HK-2 (cell line): Measurements from ENCODE around the gene ATRNL1.
A peak's percentile ranks its signal among the peaks of the same experiment; 100 is the strongest.

Source experiments
- DNase-seq: peaks from one replicate; pipeline ENCODE4 v3.0.0-alpha.2; 2018; ENCODE audit not compliant: unreplicated experiment

The ATRNL1 gene, protein sequence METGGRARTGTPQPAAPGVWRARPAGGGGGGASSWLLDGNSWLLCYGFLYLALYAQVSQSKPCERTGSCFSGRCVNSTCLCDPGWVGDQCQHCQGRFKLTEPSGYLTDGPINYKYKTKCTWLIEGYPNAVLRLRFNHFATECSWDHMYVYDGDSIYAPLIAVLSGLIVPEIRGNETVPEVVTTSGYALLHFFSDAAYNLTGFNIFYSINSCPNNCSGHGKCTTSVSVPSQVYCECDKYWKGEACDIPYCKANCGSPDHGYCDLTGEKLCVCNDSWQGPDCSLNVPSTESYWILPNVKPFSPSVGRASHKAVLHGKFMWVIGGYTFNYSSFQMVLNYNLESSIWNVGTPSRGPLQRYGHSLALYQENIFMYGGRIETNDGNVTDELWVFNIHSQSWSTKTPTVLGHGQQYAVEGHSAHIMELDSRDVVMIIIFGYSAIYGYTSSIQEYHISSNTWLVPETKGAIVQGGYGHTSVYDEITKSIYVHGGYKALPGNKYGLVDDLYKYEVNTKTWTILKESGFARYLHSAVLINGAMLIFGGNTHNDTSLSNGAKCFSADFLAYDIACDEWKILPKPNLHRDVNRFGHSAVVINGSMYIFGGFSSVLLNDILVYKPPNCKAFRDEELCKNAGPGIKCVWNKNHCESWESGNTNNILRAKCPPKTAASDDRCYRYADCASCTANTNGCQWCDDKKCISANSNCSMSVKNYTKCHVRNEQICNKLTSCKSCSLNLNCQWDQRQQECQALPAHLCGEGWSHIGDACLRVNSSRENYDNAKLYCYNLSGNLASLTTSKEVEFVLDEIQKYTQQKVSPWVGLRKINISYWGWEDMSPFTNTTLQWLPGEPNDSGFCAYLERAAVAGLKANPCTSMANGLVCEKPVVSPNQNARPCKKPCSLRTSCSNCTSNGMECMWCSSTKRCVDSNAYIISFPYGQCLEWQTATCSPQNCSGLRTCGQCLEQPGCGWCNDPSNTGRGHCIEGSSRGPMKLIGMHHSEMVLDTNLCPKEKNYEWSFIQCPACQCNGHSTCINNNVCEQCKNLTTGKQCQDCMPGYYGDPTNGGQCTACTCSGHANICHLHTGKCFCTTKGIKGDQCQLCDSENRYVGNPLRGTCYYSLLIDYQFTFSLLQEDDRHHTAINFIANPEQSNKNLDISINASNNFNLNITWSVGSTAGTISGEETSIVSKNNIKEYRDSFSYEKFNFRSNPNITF (N-terminal part only)

DNA sequence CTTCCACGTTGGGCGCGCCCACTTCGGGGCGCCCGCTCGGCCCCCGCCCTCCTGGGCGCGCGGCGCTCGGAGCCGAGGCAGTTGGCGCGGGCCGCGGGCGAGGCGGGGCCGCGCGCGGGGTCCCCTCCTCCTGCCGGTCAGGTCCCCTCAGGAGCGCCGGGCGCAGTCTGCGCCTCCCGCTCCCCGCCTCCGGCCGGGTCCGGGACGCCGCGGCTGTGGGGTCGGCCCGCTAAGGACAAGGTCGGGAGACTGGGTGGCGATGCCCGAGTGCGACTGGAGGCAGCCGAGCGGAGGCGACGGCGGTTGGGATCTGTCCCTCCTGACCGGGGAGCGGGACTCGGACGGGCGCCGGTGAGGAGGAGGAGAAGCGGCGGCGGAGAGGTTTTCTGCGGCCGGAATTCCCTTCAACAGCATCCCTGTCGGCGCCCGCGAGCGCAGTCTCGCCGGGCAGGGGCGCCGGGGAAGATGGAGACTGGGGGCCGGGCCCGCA is at the start of gene ATRNL1:
TSS of gene ATRNL1 (plus strand) at position 80 of the 490 bp plus-strand sequence. CDS start at position 466, 386 bp downstream.
- DNase-seq: peak; percentile 61

DNA sequence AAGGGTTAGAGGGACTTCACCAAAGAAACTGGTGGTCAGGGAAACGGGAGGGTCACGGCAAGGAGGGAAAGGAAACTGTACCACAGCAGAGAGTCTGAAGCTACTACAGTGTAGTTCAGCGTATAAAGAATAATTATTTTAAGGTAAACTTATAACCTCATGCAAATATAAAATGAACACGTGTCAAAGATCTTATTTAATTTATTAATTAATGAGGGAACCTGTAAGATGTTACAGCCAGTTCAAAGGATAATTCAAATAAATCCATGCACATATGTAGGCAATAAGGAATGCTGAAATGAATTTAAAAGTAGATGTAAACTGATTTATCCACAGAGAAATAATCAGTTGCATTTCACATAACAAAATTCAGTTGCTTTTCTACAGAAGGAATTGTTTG is 49.4 kb upstream of the ATRNL1 start:
- no peak for DNase-seq

DNA sequence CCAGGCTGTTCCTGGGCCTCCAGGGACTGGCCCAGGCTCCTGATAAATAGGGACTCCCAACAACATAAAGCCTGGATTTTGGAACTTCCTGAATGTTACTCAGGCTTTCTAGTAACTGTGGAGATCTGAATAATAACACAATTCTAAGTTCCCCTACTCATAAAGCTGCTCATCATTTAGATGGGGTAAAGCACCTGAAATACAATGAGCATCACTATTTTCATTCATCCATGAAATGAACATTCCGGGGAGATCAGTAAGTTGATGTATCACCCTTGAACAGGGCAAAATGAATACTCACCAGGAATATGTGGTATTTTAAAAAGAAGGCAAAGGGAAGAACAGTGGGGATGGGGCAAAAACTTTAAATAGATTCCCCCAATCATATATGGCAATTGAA is 48.3 kb upstream of the ATRNL1 start:
- no peak for DNase-seq

DNA sequence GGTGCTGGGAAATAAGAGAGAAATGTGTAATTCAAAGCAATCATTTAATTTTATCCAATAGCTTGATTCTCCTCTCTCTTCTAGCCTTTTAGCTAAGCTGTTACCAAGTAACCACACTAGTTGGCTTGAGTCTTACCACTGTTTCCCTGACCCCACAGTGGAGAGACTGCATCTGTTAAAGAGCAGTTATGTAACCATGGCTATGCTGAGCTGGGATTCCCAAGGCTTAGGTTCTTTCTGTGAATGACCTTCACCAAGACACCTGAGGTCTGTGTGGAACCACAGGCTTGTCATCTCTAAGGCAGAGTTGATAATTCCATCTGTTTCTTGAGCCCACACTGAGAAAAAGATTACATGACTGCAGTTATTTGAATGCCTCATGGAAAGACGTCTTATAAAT is 47.7 kb upstream of the ATRNL1 start:
- DNase-seq: no peak

DNA sequence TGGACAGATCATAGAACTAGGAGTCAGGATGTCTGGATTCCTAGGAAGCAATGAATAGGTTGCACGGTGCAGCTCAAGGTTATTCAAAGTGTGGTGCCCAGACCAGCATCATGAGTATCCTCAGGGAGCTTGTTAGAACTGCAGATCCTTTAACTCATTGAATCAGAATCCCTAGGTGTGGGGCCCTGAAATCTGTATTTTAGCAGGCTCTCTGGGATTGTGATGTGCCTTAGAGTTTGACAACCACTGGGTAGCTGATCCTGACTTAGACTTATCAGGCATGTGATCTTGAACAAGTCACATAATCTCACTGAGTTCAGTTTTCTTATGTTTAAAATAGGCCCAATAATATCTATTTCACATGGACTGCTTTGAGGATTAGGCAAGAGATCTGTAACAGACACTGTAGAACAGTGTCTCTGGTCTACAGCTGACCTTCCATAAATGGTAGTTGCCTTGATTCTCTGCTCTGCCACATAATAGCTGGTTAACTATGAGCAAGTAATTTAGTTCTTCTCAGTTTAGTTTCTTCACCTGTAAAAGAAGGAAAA is 46.4 kb upstream of the ATRNL1 start:
- DNase-seq: no peak

DNA sequence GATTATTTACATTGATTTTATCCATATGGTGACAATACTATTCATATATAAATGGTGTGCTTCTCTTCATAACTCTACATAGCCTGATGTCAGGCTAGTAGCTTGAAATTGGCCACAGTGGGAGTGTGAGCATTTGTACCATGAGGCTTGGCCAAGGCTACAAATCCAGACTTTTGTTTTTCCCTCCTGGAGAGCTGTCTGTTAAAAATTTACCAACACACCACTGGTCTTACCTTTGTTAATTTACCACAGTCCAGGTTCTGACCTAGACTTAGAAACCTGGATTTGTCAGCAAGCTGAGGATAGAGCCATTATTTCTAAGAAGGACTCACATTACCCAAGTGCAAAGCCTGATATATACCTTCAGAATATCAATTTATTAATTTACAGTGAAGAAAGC is 45.5 kb upstream of the ATRNL1 start:
- no peak for DNase-seq

DNA sequence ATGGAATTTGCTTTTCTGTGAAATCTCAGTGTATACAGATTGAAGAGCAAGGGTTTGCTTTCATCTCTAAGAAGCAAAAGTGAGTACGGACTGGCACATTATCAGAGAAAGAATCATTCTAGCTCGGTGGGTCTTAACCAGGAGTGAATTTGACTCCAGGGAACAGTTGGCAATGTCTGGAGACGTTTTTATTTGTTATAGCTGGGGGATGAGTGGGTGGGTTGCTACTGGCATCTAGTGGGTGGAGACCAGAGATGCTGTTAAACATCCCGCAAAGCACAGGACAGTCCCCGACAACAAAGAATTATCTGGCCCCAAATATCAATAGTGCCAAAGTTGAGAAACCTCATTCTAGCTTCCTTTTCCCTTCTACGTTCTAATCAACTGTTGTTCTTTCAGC is 43.8 kb upstream of the ATRNL1 start:
- DNase-seq: no peak

DNA sequence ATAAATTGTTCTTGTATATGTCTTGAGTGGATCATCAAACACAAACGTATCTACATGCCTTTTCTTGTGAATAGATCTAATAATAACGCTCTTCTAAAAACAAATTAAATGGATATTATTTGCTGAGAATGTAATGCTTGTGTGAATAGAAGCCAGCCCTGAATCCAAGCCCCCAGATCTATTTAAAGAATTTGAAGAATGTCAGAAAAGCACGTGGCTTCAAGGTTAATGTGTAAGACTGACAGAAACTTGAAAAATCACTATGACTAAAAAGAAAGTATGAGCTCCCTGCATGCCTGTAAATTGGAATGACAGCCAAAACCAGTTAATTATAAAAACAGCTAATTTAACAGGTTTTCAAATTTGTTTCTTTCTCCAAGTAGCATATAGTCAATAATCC is 43.2 kb upstream of the ATRNL1 start:
- DNase-seq: no peak

DNA sequence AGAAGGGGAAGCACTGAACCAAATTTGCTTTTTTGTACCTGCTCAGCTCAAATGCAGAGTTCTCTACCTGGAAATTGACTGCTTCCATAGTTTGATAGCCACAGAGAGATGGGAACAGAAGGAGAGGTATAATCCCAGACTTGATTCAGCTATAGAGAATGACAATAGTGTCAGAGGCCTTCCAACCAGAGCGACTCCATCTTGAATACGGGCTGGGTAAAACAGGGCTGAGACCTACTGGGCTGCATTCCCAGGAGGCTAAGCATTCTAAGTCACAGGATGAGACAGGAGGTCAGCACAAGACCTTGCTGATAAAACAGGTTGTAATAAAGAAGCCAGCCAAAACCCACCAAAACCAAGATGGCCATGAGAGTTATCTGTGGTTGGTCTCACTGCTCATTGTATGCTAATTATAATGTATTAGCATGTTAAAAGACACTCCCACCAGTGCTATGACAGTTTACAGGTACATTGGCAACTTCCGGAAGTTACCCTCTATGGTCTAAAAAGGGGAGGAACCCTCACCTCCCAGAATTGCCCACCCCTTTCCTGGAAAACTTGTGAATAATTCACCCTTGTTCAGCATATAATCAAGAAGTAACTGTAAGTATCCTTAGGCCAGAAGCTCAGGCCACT is 42.7 kb upstream of the ATRNL1 start:
- no peak for DNase-seq

DNA sequence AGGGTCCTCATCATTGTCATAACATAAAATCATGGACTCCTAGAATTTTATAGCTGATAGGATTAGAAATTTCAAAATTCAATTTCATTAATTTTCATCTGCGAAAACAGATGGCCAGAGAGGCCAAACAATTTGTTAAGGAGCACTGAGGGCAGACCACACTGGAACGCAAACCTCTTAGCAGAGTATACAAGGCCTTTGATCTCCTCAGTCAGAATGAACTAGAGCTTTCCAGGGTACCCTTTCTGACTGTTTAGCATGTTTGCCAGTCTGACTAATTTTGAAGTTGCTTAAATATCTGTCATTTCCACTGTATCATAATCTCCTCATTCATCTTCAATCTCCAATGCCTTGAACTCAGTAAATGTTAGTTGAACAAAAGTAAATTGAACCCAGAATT is 41.9 kb upstream of the ATRNL1 start:
- DNase-seq: no peak

DNA sequence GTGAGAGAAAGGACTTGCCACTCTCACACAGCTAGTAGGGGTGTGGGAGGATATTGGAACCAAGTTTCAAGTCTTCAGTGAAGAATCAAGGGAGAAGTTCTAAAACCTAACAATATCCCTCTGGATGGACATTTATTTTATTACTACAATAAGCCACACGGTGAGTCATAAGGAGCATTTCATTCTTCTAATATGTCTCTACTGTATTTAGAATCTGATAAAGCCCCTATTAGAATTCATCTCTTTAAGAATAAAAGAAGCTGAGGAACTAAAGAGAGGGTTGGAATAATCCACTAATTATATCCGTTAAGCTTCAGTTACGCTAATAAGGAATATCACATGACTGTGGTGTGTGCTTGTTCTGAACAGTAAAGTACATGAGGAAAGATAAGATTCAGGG is 40.9 kb upstream of the ATRNL1 start:
- no peak for DNase-seq

DNA sequence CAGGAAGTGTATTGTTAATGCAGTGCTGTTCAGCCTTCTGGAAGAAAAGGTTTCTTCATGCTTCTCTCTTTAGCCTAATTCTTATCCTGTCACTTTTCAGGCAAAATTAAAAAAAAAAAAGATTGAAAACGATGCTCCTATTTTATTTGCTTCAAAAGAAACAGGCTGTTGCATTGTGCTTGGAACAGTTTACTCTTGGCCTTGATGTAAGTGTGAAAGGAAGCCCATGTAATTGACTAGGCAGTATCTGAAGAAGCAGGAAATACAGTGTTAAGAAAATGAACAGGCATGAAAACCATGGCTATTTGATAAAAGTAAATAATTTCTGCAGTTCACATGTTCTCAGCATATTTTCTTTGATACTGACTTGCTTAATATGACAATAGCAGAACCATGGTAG is 40.4 kb upstream of the ATRNL1 start:
- DNase-seq: no peak

DNA sequence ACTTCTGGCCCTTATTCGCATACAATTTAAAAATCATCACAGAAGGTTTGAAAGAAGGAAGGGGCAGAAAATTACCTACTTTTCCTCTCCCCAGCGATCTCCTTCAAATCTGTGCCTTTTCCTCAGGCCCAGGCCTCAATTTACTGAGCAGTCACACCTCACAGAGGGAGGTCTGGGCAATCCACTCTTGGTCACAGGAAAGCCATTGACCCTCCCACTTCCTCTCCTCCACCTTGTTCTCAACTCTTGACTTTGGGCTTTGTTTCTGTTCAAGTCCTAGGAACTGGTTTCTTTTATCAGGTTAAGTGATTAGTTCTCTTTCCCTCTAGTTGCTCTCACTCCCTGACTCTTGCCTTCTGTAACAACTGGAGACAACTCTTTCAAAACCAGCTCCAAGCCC is 37.0 kb upstream of the ATRNL1 start:
- no peak for DNase-seq

DNA sequence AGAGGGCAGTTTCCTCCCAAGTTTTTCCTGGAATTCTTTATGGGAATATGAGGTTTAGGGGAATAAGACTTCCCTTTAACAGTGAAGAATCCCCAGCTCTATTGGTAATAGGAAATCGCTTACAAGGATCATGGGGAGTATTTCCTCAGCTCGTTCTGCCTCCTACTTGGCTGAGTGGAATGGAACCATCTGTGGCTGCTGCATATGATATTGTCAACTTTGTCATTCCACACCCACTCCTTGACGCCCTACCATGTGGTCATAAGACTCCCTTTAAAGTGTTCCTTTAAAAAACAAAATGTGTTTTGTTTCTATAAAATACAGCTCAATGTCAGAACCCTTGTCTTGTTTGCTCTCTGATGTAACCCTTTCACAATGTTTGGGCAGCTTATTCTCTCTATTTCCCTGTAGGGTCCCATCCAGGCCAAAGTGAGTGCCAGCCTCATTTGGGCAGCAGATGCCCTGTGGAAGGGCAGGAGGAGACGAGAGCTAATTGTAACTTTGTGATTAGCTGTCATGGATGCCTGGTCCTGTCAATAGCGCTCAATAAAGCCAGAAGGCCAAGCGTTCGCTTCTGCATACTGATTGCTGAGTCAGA is 33.8 kb upstream of the ATRNL1 start:
- DNase-seq: no peak

DNA sequence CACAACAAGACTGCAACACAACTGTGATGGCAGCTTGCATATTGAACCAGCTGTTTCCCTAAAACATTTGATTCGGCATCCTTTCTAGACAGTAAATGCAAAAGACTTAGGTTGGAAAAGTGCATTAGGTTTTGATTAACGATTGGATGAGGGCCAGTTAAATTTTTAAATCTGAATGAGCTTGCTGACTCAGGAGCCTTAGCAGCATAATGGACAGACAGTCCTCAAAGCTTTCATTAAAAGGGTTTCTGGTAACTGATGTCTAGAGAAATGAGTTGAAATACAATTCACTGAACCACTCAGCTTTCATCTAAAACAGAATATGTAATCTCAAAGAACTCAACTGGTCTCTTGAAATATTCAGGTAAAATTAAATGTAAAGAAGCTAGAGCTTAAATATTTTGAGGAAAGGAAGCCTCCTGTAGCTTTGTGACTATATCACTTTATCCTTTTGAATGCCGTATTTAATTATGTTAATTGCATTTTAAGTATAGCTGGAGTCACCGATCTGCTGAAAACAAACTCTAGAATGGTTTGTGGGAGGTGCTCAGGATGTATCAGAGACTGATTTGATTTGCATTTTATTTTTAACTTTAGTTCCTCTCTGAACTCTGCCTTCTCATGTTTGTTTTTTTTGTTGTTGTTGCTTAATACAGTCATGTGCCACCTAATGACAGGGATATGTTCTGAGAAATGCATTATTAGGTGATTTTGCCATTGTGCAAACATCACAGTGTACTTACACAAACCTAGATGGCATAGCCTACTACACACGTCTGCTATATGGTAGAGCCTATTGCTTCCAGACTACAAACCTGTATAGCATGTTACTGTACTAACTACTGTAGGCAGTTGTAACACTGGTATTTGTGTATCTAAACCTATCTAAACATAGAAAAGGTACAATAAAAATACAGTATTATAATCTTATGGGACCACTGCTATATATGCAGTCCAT is 29.2 kb upstream of the ATRNL1 start:
- no peak for DNase-seq

DNA sequence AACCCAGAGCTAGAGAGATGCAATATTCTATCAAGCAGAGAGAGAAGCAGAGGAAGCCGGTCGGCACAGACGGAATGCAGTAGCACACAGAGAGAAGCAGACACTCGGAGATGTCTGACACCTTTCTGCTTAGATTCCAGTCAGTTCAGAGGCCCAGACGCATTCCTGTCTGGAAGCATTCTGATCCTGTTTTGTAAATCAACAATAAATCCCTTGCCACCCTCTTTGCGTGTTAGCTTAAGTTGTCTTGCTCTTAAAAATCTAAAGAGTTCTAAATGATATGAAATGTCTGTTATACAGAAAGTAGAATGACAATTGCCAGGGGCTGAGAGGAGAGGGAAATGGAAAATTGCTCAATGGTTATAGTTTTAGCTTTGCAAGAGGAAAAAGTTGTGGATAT is 27.4 kb upstream of the ATRNL1 start:
- no peak for DNase-seq

DNA sequence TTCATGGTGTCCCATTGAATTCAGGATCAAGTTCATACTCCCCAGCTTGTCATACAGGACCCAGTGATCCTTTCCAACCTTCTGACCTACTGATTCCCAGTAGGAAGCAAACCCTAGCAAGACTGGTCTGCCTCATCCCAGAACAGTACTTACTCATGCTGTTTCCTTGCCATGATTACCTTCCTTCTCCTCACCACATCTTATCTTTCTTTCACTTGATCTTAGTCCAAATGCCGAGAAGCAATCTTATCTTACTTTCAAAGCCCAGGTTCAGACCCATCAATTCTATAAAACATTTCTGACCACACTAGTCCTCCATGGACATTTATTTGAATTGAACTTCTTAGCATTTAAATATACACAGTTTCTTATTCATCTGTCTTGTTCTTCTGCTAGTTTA is 26.6 kb upstream of the ATRNL1 start:
- DNase-seq: no peak

DNA sequence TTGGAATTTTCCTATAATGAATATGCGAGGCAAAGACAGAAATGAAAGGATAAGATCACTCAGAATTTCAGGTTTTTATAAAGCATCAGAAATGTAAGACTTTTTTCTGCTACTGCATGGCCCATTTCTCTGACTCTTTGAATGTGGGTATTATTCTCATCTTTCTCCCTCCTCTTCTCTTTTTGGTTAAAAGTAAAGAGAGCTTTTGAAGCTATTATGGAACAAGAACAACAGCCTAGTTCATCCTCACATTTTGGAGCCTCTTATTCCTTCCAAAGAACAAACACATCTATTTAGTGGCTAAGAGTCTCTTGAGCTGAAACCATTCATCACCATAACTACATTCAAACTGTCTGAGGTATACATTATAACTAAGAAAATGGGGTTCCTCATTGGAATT is 19.4 kb upstream of the ATRNL1 start:
- DNase-seq: no peak

DNA sequence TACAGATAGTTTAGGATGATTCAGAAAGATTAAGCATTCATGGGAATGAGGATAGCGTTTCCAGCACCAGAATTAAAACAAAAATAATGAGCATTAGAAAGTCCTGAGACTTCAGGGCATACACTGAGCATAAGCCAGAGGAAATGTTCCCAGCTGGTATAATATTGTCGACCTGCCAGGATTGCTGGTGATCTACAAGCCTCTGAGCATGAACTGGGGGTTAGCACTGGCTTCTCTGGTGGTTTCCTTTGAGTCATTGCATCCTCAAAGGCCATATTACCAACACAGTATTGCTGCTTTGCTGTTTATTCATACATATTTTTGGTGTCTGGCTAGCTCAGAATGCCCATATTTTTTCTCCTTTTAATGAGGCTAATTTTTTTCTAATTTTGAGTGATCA is 10.7 kb upstream of the ATRNL1 start:
- DNase-seq: no peak
